Thoracic aorta (tissue), 2 donors: ENCODE results near the gene DEGS2. TPM values are rescaled to one million over a fixed set of nuclear protein-coding genes. Genes with fewer than 3 reads are reported as not detected.
A peak's percentile ranks its signal among the peaks of the same experiment; 100 is the strongest.

ENCODE experiments used
- ATAC-seq: fragments of 150-250 bp; one replicate; pipeline ENCODE4 v1.8.0; 2017; ENCODE audit warnings: low read depth; ENCODE audit not compliant: insufficient number of reproducible peaks, low FRiP score
- DNase-seq: peaks from one replicate; pipeline ENCODE4 v3.0.0-alpha.2; 2020; ENCODE audit warnings: low spot score
- H3K27ac ChIP-seq, 2 donors: fragments of 200-600 bp; sonication (generic); 1 replicate in 1 of 2; 2 replicates in 1 of 2; pipeline ENCODE4 v1.5.1; 2016; ENCODE audit warnings: mild to moderate bottlenecking in 2 of 2, moderate library complexity in 2 of 2
- H3K27me3 ChIP-seq: fragments of 200-600 bp; sonication (generic); replicated peaks from 2 replicates; pipeline ENCODE4 v1.6.0; 2016; ENCODE audit warnings: mild to moderate bottlenecking; ENCODE audit not compliant: insufficient read depth
- H3K36me3 ChIP-seq: fragments of 200-600 bp; sonication (generic); one replicate; pipeline ENCODE4 v1.5.1; 2016
- H3K4me1 ChIP-seq, 2 donors: fragments of 200-600 bp; sonication (generic); 1 replicate in 1 of 2; 2 replicates in 1 of 2; pipeline versions ENCODE4 v1.5.1 to v1.6.0; 2016; ENCODE audit warnings: low read depth in 2 of 2, mild to moderate bottlenecking in 1 of 2; ENCODE audit not compliant: control insufficient read depth in 1 of 2
- H3K4me3 ChIP-seq: fragments of 200-600 bp; sonication (generic); 2 replicates; pipeline ENCODE4 v1.5.1; 2016; ENCODE audit warnings: mild to moderate bottlenecking
- H3K9me3 ChIP-seq: fragments of 200-600 bp; sonication (generic); 2 replicates; pipeline ENCODE4 v1.5.1; 2016
- CTCF ChIP-seq: fragments of 200-600 bp; sonication (generic); IDR thresholded peaks from one replicate; pipeline ENCODE4 v1.5.1; 2019; ENCODE audit warnings: antibody characterized with exemption
- total RNA-seq, 2 donors: library from RNA; depleted of rRNA; stranded (reverse); fragments of >200 nt; gene quantifications; one replicate each; pipeline versions ENCODE4 v1.1.0 to v1.2.3, GENCODE V29; 2016

The DEGS2 gene
- total RNA-seq, 2 donors from 2014 or later = 0.28 TPM; not detected in 1

GRCh38 chr14:100102156-100102785, 57.2 kb downstream of the DEGS2 start:
- Histone ChIP-seq H3K9me3 (no peaks in the 10 kb centered on the region), H3K27me3 (no peaks in the 10 kb centered on the region), H3K4me3 (no peak overlapping the region), H3K27ac (peak overlapping the region; percentile 30 to 52), H3K36me3 (peaks cover 4% of the 10 kb centered on the region), H3K4me1 (peaks cover 22 to 36% of the 10 kb centered on the region in 2 donors)
- no peak for DNase-seq
- no peak for TF ChIP-seq CTCF
- no peak for ATAC-seq

- H3K9me3 ChIP-seq = no peaks in the 10 kb centered on the region
- H3K27me3 ChIP-seq = no peaks in the 10 kb centered on the region
- H3K27ac ChIP-seq = no peak overlapping the region
- H3K4me3 ChIP-seq = no peak overlapping the region
- ATAC-seq (no peak), DNase-seq (no peak)
- H3K4me1 ChIP-seq = peaks cover 19 to 28% of the 10 kb centered on the region in 2 donors
- TF ChIP-seq CTCF = no peak
- peaks cover 4% of the 10 kb centered on the region for H3K36me3 ChIP-seq
Observed at GRCh38 chr14:100100032-100100703, 59.3 kb downstream of the DEGS2 start.

GRCh38 chr14:100098171-100098570, 61.3 kb downstream of the DEGS2 start:
- H3K36me3 ChIP-seq = peaks cover 9% of the 10 kb centered on the region
- no peak overlapping the region for H3K27ac ChIP-seq
- DNase-seq (no peak), ATAC-seq (no peak)
- H3K9me3 ChIP-seq = no peaks in the 10 kb centered on the region
- no peaks in the 10 kb centered on the region for H3K27me3 ChIP-seq
- no peak for TF ChIP-seq CTCF
- H3K4me1 ChIP-seq = peaks cover 4 to 8% of the 10 kb centered on the region in 2 donors
- no peak overlapping the region for H3K4me3 ChIP-seq

GRCh38 chr14:100096656-100097055, 62.8 kb downstream of the DEGS2 start:
- Histone ChIP-seq H3K36me3 (peaks cover 9% of the 10 kb centered on the region), H3K27ac (no peak overlapping the region), H3K4me3 (no peak overlapping the region), H3K27me3 (no peaks in the 10 kb centered on the region), H3K9me3 (no peaks in the 10 kb centered on the region), H3K4me1 (no peaks in the 10 kb centered on the region)
- ATAC-seq (no peak), DNase-seq (no peak)
- TF ChIP-seq CTCF = no peak

Other genes starting within 250 kb of the DEGS2 start
- 100 to 1,000 TPM in 1 of 2 donors, 10 to 100 TPM in 1; 53.1 to 102 TPM for gene EVL, start 94.2 kb downstream of the DEGS2 start, total RNA-seq
- gene YY1, start 79.5 kb upstream of the DEGS2 start, total RNA-seq = 10 to 100 TPM; 42.8 to 52.3 TPM
- gene SLC25A29, start 146.8 kb upstream of the DEGS2 start, total RNA-seq = 10 to 100 TPM; 54.2 to 80.6 TPM
- not detected for gene SLC25A47, start 163.7 kb upstream of the DEGS2 start, total RNA-seq
- 10 to 100 TPM in 1 of 2 donors, 1 to 10 TPM in 1; 6.6 to 12.5 TPM for gene WDR25, start 216.8 kb upstream of the DEGS2 start, total RNA-seq